Mononuclear cell (primary cell): Measurements from ENCODE around the gene TUBGCP2. TPM values are rescaled to one million over a fixed set of nuclear protein-coding genes. Genes with fewer than 3 reads are reported as not detected.

ENCODE experiments used
- H3K27me3 ChIP-seq: 2 replicates; pipeline ENCODE4 v1.6.0; 2011; ENCODE audit warnings: low read length, control low read depth; ENCODE audit not compliant: insufficient read depth
- H3K4me1 ChIP-seq: 2 replicates; pipeline ENCODE4 v1.5.1; 2011; ENCODE audit warnings: mild to moderate bottlenecking, low read length, control low read depth; ENCODE audit not compliant: insufficient read depth
- H3K4me3 ChIP-seq: 2 replicates; pipeline ENCODE4 v1.5.1; 2011; ENCODE audit warnings: mild to moderate bottlenecking, low read length, moderate library complexity
- H3K9me3 ChIP-seq: 2 replicates; pipeline ENCODE4 v1.5.1; 2011; ENCODE audit warnings: low read depth, mild to moderate bottlenecking, control low read depth, low read length
- total RNA-seq: library from RNA; depleted of rRNA; stranded (reverse); fragments of >200 nt; gene quantifications from one replicate; pipeline ENCODE4 v1.2.3, GENCODE V29; 2012

TUBGCP2 gene
- total RNA-seq, 1 donor = 54.9 TPM

DNA sequence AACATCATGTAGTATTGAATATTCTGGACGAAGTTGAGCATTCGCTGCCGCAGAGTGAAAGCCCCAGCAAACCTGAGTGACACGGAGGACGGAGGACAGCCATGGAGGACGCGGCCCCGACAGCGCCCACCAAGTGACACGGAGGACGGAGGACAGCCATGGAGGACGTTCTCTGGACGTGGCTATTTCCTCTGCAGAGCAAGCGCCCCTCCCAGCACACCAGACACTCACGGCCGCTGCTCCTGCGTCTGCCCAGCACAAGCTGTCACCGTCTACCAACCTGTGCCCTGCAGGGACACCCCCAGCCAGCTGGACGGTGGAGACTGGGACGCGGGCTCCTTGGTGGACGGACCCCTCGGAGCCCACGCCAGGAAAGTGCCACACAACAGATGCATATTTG is 24.7 kb downstream of the TUBGCP2 start:
- Histone ChIP-seq H3K27me3 (no peaks in the 10 kb centered on the region), H3K9me3 (no peaks in the 10 kb centered on the region), H3K4me1 (peaks cover 20% of the 10 kb centered on the region), H3K4me3 (no peak overlapping the region)

GRCh38 chr10:133282846-133283390 is 25.8 kb downstream of the TUBGCP2 start:
- no peaks in the 10 kb centered on the region for H3K9me3 ChIP-seq
- no peaks in the 10 kb centered on the region for H3K27me3 ChIP-seq
- H3K4me3 ChIP-seq = no peak overlapping the region
- H3K4me1 ChIP-seq = peaks cover 30% of the 10 kb centered on the region

DNA sequence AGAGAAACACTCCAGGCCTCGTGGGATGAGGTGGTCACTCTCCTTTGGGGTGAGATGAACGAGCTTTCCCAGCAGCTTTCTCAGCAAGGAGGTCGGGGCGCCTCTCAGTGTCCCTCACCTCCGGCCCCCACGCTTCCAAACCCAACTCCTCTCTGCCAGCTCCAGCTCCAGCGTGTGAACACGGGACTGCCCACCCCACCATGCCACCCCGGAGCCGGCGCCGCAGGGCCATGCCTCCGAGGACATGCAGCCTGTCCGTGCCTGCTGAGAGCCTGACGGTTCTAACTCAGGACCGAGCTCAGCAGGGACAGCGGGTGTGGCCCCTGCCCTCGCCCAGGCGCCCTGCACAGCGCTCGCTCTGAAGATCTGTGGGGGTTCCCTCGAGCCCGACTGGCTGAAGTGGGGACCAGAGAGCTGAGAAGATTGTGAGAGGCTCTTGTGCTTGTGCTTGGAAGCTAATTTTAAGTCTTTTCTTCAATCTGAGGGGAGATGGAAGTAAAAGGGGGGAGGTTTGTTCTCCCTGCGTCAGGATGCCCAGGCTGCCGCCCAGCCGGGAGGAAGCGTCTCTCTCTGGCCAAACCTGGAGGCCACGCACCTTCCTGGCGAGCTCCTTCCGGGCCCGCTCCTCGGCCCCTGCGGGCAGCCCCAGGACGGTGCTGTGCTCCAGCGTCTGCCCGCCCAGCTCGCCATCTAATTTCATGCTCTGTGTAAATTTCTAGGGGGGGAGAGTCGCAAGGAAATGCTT is 26.9 kb downstream of the TUBGCP2 start:
- H3K4me1 ChIP-seq = peaks cover 42% of the 10 kb centered on the region
- H3K27me3 ChIP-seq = no peaks in the 10 kb centered on the region
- H3K9me3 ChIP-seq = no peaks in the 10 kb centered on the region
- H3K4me3 ChIP-seq = no peak overlapping the region

DNA sequence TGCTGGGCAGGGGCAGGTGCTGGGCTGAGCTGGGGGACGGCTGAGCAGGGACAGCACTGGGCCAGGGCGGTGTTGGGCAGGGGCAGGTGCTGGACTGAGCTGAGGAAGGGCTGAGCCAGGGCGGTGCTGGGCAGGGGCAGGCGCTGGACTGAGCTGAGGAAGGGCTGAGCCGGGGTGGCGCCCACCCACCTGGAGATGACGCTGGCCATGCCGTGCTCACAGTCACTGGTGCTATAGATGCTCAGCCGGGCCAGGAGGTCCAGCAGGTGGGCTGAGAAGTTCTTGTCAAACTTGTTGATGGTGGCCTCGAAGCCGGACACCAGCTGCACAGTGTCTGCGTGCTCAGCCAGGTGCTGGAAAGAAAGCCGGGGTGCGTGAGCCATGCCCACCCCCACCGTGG is 27.6 kb downstream of the TUBGCP2 start:
- Histone ChIP-seq H3K9me3 (no peaks in the 10 kb centered on the region), H3K27me3 (no peaks in the 10 kb centered on the region), H3K4me1 (peaks cover 49% of the 10 kb centered on the region), H3K4me3 (no peak overlapping the region)

DNA sequence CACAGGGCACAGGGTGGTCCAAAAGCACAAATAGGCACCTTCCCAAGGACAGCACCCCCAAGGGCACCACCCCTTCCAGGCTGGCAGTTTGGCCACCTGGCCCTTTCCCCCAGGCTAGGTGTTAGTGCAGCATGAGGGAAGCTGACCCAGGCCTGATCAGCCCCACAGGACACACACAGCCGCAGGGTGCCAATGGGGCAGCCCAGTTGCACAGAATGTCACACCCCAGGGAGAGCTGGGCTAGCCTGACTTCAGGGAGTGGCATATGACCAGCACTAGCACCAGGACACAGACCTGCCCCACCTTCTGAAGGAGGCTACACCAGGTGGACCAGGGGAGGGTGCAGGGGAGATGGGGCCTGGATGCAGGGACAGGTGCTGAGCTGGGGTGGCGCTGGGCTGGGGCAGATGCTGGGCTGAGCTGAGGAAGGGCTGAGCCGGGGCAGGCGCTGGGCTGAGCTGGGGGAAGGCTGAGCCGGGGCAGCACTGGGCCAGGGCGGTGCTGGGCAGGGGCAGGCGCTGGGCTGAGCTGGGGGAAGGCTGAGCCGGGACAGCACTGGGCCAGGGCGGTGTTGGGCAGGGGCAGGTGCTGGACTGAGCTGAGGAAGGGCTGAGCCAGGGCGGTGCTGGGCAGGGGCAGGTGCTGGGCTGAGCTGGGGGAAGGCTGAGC is 28.1 kb downstream of the TUBGCP2 start:
- no peaks in the 10 kb centered on the region for H3K9me3 ChIP-seq
- peaks cover 54% of the 10 kb centered on the region for H3K4me1 ChIP-seq

DNA sequence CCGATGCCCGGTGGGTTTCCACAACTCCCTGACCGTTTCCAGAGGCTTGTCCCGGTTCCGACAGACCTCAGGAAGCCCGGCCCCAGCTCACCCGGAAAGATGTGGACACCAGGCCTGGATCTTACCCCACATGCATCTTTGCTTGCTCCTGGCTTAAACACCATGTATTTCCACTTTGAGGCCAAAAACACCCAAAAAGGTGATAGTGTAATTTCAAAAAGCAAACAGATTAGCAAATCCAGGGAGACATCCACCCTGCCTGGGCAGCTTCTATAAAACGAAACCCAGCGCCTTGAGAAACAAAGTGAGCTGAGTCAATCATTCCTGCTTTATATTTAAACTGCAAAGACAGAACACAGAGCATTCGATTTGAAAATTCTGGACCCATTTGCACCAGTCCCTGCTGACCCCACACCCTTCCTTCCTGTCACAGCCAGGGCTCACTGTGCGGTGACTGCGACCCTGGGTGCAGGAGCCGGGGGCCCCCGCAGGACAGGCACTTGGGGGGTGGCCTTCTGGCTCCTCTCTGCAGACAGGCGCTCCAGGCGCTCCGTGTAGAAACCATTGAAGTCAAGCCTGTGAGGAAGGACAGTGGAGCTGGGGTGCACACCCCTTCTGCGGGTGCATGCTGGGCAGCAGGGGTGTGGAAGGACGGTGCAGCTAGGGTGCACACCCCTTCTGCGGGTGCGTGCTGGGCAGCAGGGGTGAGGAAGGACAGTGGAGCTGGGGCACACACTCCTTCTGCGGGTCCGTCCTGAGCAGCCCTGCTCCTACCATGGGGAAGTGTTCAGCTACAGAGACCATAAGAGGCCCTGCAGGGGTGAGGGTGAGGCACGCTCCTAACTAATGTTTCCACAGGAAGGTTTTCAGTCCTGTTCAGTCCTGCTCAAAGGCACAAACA is 29.1 kb downstream of the TUBGCP2 start:
- Histone ChIP-seq H3K9me3 (no peaks in the 10 kb centered on the region), H3K27me3 (no peaks in the 10 kb centered on the region), H3K4me3 (peak overlapping the region; percentile 22), H3K4me1 (peaks cover 64% of the 10 kb centered on the region)

More for the DNA sequence above, 28.1 kb downstream of the TUBGCP2 start:
- H3K4me3 ChIP-seq = no peak overlapping the region
- no peaks in the 10 kb centered on the region for H3K27me3 ChIP-seq

- Histone ChIP-seq H3K27me3 (no peaks in the 10 kb centered on the region), H3K4me3 (peak overlapping the region; percentile 22), H3K9me3 (no peaks in the 10 kb centered on the region), H3K4me1 (peaks cover 70% of the 10 kb centered on the region)
These were observed 30.0 kb downstream of the TUBGCP2 start for GRCh38 chr10:133278577-133279265.

GRCh38 chr10:133277993-133278576 is 30.6 kb downstream of the TUBGCP2 start:
- Histone ChIP-seq H3K4me3 (peak overlapping the region; percentile 10), H3K4me1 (peaks cover 72% of the 10 kb centered on the region), H3K27me3 (no peaks in the 10 kb centered on the region), H3K9me3 (no peaks in the 10 kb centered on the region)

DNA sequence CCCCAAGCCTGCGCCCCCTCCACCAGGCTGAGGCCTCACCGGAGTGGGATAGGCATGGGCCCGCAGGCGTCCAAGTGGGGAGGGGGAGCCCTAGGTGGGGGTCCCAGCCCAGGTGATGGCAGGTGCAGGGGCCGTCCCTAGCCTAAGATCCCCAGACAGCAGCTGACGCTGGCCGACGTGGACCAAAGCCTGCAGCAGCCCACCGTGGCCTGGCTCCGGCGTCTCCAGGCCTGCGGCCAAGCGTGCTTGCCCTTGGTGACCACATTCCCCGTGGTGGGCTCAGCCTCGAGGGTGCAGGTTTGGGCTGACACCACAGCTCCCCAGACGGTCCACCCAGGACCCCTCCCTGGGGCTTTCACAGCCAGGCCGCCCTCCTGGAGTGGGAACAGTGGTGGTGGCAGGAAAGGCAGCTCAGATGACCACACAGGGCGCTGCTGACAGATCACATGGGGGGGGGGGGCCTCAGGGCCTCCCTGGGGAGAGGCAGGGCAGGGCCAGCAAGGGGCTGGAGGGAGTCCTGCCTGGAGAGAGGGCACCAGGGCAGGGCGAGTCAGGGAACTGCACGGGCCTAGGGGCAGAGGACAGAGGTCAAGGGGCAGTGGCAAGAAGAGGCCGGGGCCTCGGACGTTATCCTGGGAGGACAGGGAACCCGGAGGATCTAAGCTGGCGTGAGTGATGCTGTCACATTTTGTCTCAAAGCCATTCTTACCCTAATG is 31.2 kb downstream of the TUBGCP2 start:
- Histone ChIP-seq H3K4me3 (no peak overlapping the region), H3K4me1 (peaks cover 72% of the 10 kb centered on the region), H3K9me3 (no peaks in the 10 kb centered on the region), H3K27me3 (no peaks in the 10 kb centered on the region)

DNA sequence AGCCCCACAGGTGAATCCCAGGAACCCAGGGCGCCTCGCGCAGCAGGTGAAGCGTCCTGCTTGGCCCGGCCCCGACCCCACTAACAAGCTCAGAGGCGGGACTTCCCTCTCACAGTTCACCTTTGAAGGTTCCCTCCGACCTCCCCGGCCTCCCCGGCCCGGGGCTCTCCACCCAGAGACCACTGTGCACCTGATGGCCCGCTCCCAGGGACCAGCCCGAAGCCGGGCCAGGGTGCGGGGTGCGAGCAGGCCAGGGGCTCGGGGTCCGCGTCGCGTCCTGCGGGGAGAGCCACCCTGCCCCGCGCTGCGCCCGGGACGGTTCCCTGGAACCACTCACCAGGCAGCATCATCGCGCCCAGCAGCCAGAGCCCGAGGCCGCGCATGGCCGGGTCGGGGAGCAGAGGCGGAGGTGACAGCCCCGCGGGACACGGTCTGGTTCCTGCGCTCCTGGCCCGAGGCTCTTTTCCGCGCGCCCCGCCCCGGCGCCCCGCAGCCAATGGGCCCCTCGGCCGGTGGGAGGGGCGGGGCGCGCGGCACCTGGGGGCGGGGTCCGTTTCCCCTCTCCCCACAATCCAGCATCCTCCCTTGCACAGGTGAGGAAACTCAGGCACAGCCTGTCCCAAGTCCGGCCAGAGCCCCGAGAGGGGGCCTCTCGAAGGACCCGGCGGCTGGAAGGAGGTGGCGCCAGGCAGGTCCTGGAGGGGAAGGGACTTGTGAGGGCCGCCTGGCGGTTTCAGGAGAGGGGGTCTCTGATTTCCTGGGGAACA is 32.1 kb downstream of the TUBGCP2 start, which contains the start of gene ADAM8:
Gene ADAM8 (minus strand): TSS at position 434 of the 767 bp plus-strand sequence. CDS start 51 bp downstream, at position 383.
- Histone ChIP-seq H3K4me3 (peak within 1 kb of the TSS; percentile 72), H3K9me3 (no peaks in the 10 kb centered on the region), H3K27me3 (no peaks in the 10 kb centered on the region), H3K4me1 (peaks cover 72% of the 10 kb centered on the region)

- no peaks in the 10 kb centered on the region for H3K27me3 ChIP-seq
- peak overlapping the region; percentile 72 for H3K4me3 ChIP-seq
- peaks cover 72% of the 10 kb centered on the region for H3K4me1 ChIP-seq
- H3K9me3 ChIP-seq = no peaks in the 10 kb centered on the region
These were observed 32.6 kb downstream of the TUBGCP2 start for GRCh38 chr10:133276100-133276434.

- no peaks in the 10 kb centered on the region for H3K27me3 ChIP-seq
- peak overlapping the region; percentile 72 for H3K4me3 ChIP-seq
- H3K9me3 ChIP-seq = no peaks in the 10 kb centered on the region
- peaks cover 70% of the 10 kb centered on the region for H3K4me1 ChIP-seq
These were observed 33.0 kb downstream of the TUBGCP2 start for GRCh38 chr10:133275684-133276092.
